HepG2 (cell line): ENCODE results near the gene SRSF7. TPM values are rescaled to one million over a fixed set of nuclear protein-coding genes. Genes with fewer than 3 reads are reported as not detected.

Experiments used
- ATAC-seq: fragments of 200-7000 bp; cut with Tn5 transposase; 3 replicates; pipeline ENCODE4 v1.9.1; 2020; ENCODE audit warnings: mild to moderate bottlenecking, moderate library complexity
- BruUV-seq: library from RNA; stranded (reverse); fragments of 400-500 nt; replicated peaks from 2 replicates; lab custom pipeline; 2021; lab: Mats Ljungman, UMichigan
- CTCF ChIA-PET: fragments of 300-600 bp; formaldehyde crosslinking; extraction: SDS; loops from one replicate; lab custom pipeline; 2021; ENCODE audit warnings: low total read pairs, inconsistent platforms, low intra/inter-chr PET ratio; lab: Yijun Ruan, JAX
- POLR2A ChIA-PET: fragments of 350-600 bp; sonication (Branson Sonifier 250); formaldehyde crosslinking; loops from one replicate; lab custom pipeline; 2020; ENCODE audit warnings: antibody characterized with exemption, inconsistent platforms; lab: Yijun Ruan, JAX
- DNase-seq: peaks from one replicate; pipeline ENCODE4 v3.0.0-alpha.2; 2015; ENCODE audit warnings: low spot score
- FAIRE-seq: peaks from 3 replicates; lab custom pipeline; 2011; peaks lifted over from hg19 to GRCh38; lab: Jason Lieb, UNC
- H2AFZ ChIP-seq: one replicate; pipeline ENCODE4 v1.6.1; 2011; ENCODE audit warnings: low read length, inconsistent platforms
- H3K27ac ChIP-seq: fragments of 300-600 bp; 3 replicates; pipeline ENCODE4 v1.8.0; 2011; ENCODE audit warnings: mixed run types, mild to moderate bottlenecking, mixed read lengths, low read length, inconsistent platforms; ENCODE audit not compliant: insufficient read depth; ENCODE audit errors: extremely low read length
- H3K27me3 ChIP-seq, 2 experiments: fragments of 200-600 bp in 1 of 2; 2 replicates in 1 of 2; 3 replicates in 1 of 2; pipeline versions ENCODE4 v1.6.0 to v1.8.0; 2011; ENCODE audit warnings: low read length in 2 of 2, mild to moderate bottlenecking in 2 of 2, moderate library complexity in 2 of 2, inconsistent platforms in 1 of 2; ENCODE audit not compliant: insufficient read depth in 2 of 2, control insufficient read depth in 1 of 2
- H3K36me3 ChIP-seq, 2 experiments: fragments of 200-600 bp in 1 of 2; replicated peaks in 1 of 2; 2 replicates in 1 of 2; 3 replicates in 1 of 2; pipeline versions ENCODE4 v1.5.1 to v1.8.0; 2011; ENCODE audit warnings: low read length in 2 of 2, inconsistent platforms in 1 of 2; ENCODE audit not compliant: insufficient read depth in 2 of 2, control insufficient read depth in 1 of 2
- H3K4me1 ChIP-seq: 2 replicates; pipeline ENCODE4 v1.5.1; 2012; ENCODE audit warnings: low read length, inconsistent platforms; ENCODE audit not compliant: insufficient read depth
- H3K4me2 ChIP-seq: 2 replicates; pipeline ENCODE4 v1.6.0; 2011; ENCODE audit warnings: low read depth, low read length, inconsistent platforms
- H3K4me3 ChIP-seq, 3 experiments: fragments of 200-600 bp in 1 of 3; sonication (generic), shearing (Covaris generic) in 1 of 3; replicated peaks in 1 of 3; 2 replicates each; pipeline ENCODE4 v1.5.1; 2011 to 2016; ENCODE audit warnings: low read length in 3 of 3, inconsistent platforms in 2 of 3, low read depth in 2 of 3, mild to moderate bottlenecking in 2 of 3, control low read depth in 1 of 3, mixed read lengths in 1 of 3; ENCODE audit not compliant: insufficient read depth in 1 of 3
- H3K79me2 ChIP-seq: one replicate; pipeline ENCODE4 v1.6.1; 2011; ENCODE audit warnings: low read length, inconsistent platforms; ENCODE audit not compliant: insufficient read depth
- H3K9ac ChIP-seq: 2 replicates; pipeline ENCODE4 v1.6.0; 2011; ENCODE audit warnings: mild to moderate bottlenecking, low read depth, low read length, inconsistent platforms; ENCODE audit not compliant: insufficient read depth
- H3K9me3 ChIP-seq: 2 replicates; pipeline ENCODE4 v1.5.1; 2012; ENCODE audit warnings: mild to moderate bottlenecking, low read length
- H4K20me1 ChIP-seq: 2 replicates; pipeline ENCODE4 v1.6.0; 2011; ENCODE audit warnings: inconsistent platforms, mild to moderate bottlenecking, low read length, moderate library complexity; ENCODE audit not compliant: insufficient read depth
- FOXA3 ChIP-seq: IDR thresholded peaks from 2 replicates; pipeline ENCODE4 v1.6.1; 2016; ENCODE audit warnings: missing genetic modification reagents, missing compliant biosample characterization
- FOXP1 ChIP-seq, 2 experiments: fragments of 450-650 bp in 1 of 2; IDR thresholded peaks; 2 replicates each; pipeline ENCODE4 v1.6.1; 2017 to 2018; ENCODE audit warnings: antibody characterized with exemption in 1 of 2
- GFI1 ChIP-seq: sonication (generic); formaldehyde crosslinking; IDR thresholded peaks from 2 replicates; pipeline ENCODE4 v1.5.0; 2020; ENCODE audit warnings: missing genetic modification reagents, mild to moderate bottlenecking, borderline replicate concordance
- GTF3A ChIP-seq: sonication (generic); formaldehyde crosslinking; conservative IDR thresholded peaks from 2 replicates; pipeline ENCODE4 v1.4.0; 2020; ENCODE audit warnings: mild to moderate bottlenecking, missing genetic modification reagents
- HNF4G ChIP-seq, 2 experiments: sonication (generic) in 1 of 2; formaldehyde crosslinking in 1 of 2; IDR thresholded peaks; 2 replicates each; pipeline versions ENCODE4 v1.4.0 to v1.6.1; 2011 to 2020; ENCODE audit warnings: borderline replicate concordance in 2 of 2, low read depth in 2 of 2, mild to moderate bottlenecking in 2 of 2, low read length in 1 of 2, missing genetic modification reagents in 1 of 2, moderate library complexity in 1 of 2
- PBX3 ChIP-seq: sonication (generic); formaldehyde crosslinking; IDR thresholded peaks from 2 replicates; pipeline ENCODE4 v1.8.1; 2023; ENCODE audit warnings: missing genetic modification reagents, inconsistent platforms, borderline replicate concordance
- SATB2 ChIP-seq: sonication (generic); formaldehyde crosslinking; IDR thresholded peaks from 2 replicates; pipeline ENCODE4 v1.5.0; 2020; ENCODE audit warnings: missing genetic modification reagents
- ZNF234 ChIP-seq: sonication (generic); formaldehyde crosslinking; conservative IDR thresholded peaks from 2 replicates; pipeline ENCODE4 v1.5.1; 2020; ENCODE audit warnings: mild to moderate bottlenecking, missing genetic modification reagents
- ZNF407 ChIP-seq: sonication (generic); formaldehyde crosslinking; IDR thresholded peaks from one replicate; pipeline ENCODE4 v1.5.1; 2020; ENCODE audit warnings: mild to moderate bottlenecking, missing genetic modification reagents; ENCODE audit errors: not compliant biosample characterization
- ZNF441 ChIP-seq: sonication (generic); formaldehyde crosslinking; IDR thresholded peaks from 2 replicates; pipeline ENCODE4 v1.7.0; 2021; ENCODE audit warnings: missing genetic modification reagents, borderline replicate concordance
- ZNF543 ChIP-seq: sonication (generic); formaldehyde crosslinking; IDR thresholded peaks from 2 replicates; pipeline ENCODE4 v1.4.0; 2020; ENCODE audit warnings: mild to moderate bottlenecking, missing genetic modification reagents
- ZNF776 ChIP-seq: sonication (generic); formaldehyde crosslinking; IDR thresholded peaks from 2 replicates; pipeline ENCODE4 v1.4.0; 2020; ENCODE audit warnings: mild to moderate bottlenecking, missing genetic modification reagents
- WGBS: methylation state at CpG from one replicate; pipeline ENCODE4 v1.1.6; 2017; ENCODE audit warnings: low lambda C conversion rate; 5-methylcytosine and 5-hydroxymethylcytosine counted together
- in situ Hi-C: cut with HindIII; loops from 2 replicates; pipeline ENCODE4 v1.10.0; 2017; ENCODE audit warnings: low pct_unique_long_range_greater_than_20kb; ENCODE audit not compliant: extremely low pct_ligation_motif_present
- intact Hi-C: fragments of 100-400 bp; cut with micrococcal nuclease; formaldehyde crosslinking; loops from one replicate; pipeline ENCODE4 v1.10.0; 2022; ENCODE audit not compliant: unreplicated experiment
- polyA plus RNA-seq, 8 experiments: library from polyadenylated mRNA; depleted of rRNA in 3 of 8; stranded (reverse) in 7 of 8; unstranded in 1 of 8; fragments of >200 nt; fragmentation: Illumina TruSeq in 4 of 8; extraction: Trizol in 4 of 8; gene quantifications; 2 replicates each; pipeline versions ENCODE4 v1.2.1 to v1.2.3, GENCODE V29; 2011 to 2016; ENCODE audit warnings: low read depth in 4 of 8, missing spikeins in 1 of 8, mixed read lengths in 1 of 8; ENCODE audit not compliant: insufficient read depth in 1 of 8
- total RNA-seq, 5 experiments: library from RNA; depleted of rRNA; stranded (reverse); fragments of >200 nt; fragmentation: Illumina TruSeq; extraction: Trizol; gene quantifications; 2 replicates each; pipeline ENCODE4 v1.2.3, GENCODE V29; 2016; ENCODE audit warnings: low read depth in 1 of 5

Gene SRSF7
- total and polyA plus RNA-seq, 2 of the 13 experiments (the other 11 are each of a cell fraction or from before 2014, with no cell fraction given) = 172 to 275 TPM

GRCh38 chr2:38775097-38775920 lies 24.1 kb upstream of the SRSF7 start:
- peak; percentile 30; the same call in 2 of the 3 replicates for ATAC-seq
- TF ChIP-seq ZNF441 (no peak), ZNF776 (CRISPR knock-in tag) (no peak), FOXP1 (IDR thresholded peaks at IDR 0.05) (no peak), FOXP1 (CRISPR knock-in tag; IDR thresholded peaks at IDR 0.05) (peak; percentile 27; the same call in 1 of the 2 replicates), ZNF407 (no peak), PBX3 (CRISPR knock-in tag) (no peak), FOXA3 (peak; percentile 14; the same call in 1 of the 2 replicates), GTF3A (CRISPR knock-in tag) (no peak), HNF4G (IDR thresholded peaks at IDR 0.05; ENCODE audit: borderline replicate concordance, low read depth, low read length) (peak; percentile 31; the same call in 1 of the 2 replicates), HNF4G (CRISPR knock-in tag; IDR thresholded peaks at IDR 0.05; ENCODE audit: borderline replicate concordance, low read depth) (no peak), SATB2 (CRISPR knock-in tag) (no peak), GFI1 (CRISPR knock-in tag) (no peak; the same call in 1 of the 2 replicates), ZNF543 (CRISPR knock-in tag) (no peak), ZNF234 (CRISPR knock-in tag) (no peak)

More at GRCh38 chr2:38775097-38775920, 24.1 kb upstream of the SRSF7 start:
- Histone ChIP-seq H3K79me2 (peaks cover 11% of the 10 kb centered on the region), H3K36me3 (no peaks in the 10 kb centered on the region; a peak in 2 of 5 replicates), H2AFZ (peak overlapping the region; percentile 83), H3K4me3 (peak overlapping the region; percentile 10 to 47 (median 32)), H3K4me2 (peak overlapping the region; percentile 73), H3K9ac (peak overlapping the region; percentile 36; the same call in 1 of the 2 replicates), H3K4me1 (peaks cover 58% of the 10 kb centered on the region), H3K27ac (no peak overlapping the region), H3K9me3 (no peaks in the 10 kb centered on the region), H3K27me3 (no peaks in the 10 kb centered on the region; a peak in 1 of 5 replicates), H4K20me1 (no peaks in the 10 kb centered on the region)
- in situ Hi-C loops (no loop called here), intact Hi-C loops (no loop called here)
- BruUV-seq = no TSS peak
- DNase-seq (peak; percentile 18), FAIRE-seq (no peak)
- 15% methylated on average over 17 of the region's 17 CpGs for WGBS
- ChIA-PET POLR2A (interaction anchor here (0.7 to 2.2 kb wide), 3 partner anchors 9 to 24 kb away, joined by 3 to 46 read pairs (median 3); partner anchors contain the start of gene SRSF7), CTCF (no interaction called here)
